Activated T-cell treated with anti-CD3 and anti-CD28 coated beads for 1 hour (primary cell): ENCODE results near the gene STRAP.
"Not testable (repeated sequence)": the region's sequence is repeated elsewhere in the genome, so short reads cannot be mapped to it uniquely, and the experiment has no call there.

Source experiments
- DNase-seq: peaks from one replicate; pipeline ENCODE4 v3.0.0-alpha.2; 2020; ENCODE audit warnings: low read depth

Gene STRAP

GRCh38 chr12:15924956-15925355 is 42.8 kb downstream of the STRAP start:
- DNase-seq = no peak

DNA sequence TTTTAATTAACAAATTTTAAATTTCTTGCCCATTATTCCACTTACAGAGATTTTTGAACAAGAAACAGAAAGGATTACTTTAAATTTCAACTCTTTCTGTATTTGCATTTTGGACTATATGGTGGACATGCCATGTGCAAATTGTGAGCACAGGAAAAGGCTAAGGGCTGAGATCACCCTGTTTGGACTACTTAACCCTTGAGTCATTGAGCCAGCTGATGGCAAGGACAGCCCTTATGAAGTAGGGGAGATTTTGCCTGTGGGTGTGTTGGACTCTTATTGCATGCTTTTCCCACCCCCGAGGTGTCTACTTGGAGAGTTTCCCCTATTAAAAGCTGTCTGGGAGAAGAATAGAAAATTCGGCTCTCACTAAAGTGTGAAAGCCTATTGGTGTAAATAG is 46.2 kb downstream of the STRAP start:
- DNase-seq = no peak

DNA sequence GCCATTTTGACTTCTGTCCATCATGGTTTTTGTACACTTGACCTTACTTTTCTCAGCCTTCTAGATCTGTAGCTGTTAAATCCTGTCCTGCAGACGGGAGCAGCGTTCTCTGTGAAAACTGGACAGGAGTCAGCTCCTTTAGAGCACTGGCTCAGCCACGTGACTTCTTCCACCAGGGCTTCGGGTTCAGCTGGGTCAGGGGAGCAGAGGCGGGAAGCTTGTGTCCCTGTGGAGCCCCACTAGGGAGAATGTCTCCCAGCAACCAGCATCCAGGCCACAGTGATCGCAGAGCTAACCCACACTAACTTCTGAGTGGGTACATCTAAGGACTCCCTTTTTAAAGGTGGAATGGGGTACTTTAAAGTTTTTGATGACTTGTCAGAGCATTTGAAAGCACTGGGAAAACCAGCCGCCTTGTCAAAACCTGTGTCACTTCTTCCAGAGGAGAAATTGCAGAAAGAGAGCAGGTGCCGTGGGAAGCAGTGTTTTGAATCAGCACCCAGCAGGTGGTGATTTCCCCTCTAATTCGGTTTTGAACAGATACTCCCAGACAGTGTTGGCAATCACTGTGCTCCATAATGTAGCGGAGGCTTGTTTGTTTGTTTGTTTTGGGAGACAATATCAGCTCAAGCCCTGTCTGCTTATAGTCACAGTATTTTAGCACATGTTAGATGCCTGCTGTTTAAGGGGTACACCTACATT is 46.8 kb downstream of the STRAP start:
- DNase-seq = no peak

- DNase-seq = no peak
These were observed 49.4 kb downstream of the STRAP start for GRCh38 chr12:15931590-15932053.

DNA sequence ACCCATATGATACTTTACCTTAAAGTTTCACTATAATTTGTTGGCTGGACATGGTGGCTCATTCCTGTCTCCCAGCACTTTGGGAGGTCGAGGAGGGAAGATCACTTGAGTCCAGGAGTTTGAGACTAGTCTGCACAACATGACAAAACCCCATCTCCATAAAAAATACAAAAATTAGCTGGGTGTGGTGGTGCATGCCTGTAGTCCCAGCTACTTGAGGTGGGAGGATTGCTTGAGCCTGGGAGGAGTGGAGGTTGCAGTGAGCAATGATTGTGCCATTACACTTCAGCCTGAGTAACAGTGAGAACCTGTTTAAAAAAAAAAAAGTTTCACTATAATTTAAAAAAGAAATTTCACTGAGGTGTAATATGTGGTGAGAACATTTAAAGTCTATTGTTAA is 50.1 kb downstream of the STRAP start:
- DNase-seq = no peak

GRCh38 chr12:15932971-15933370 is 50.8 kb downstream of the STRAP start:
- no peak for DNase-seq

- no peak for DNase-seq
These were observed 51.6 kb downstream of the STRAP start for GRCh38 chr12:15933751-15934150.

DNA sequence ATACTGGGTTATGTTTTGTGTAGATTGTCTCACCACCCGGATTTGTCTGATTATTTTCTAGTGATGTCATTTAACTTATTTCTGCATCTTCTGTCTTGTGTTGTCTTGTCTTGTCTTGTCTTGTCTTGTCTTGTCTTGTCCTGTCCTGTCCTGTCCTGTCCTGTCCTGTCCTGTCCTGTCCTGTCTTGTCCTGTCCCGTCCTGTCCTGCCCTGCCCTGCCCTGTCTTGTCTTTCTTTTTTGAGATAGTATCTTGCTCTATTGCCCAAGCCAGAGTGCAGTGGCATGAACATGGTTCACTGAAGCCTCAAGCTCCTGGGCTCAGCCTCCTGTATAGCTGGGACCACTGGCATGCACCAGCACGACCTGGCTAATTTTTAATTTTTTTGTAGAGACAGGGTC is 54.6 kb downstream of the STRAP start:
- no peak for DNase-seq

DNA sequence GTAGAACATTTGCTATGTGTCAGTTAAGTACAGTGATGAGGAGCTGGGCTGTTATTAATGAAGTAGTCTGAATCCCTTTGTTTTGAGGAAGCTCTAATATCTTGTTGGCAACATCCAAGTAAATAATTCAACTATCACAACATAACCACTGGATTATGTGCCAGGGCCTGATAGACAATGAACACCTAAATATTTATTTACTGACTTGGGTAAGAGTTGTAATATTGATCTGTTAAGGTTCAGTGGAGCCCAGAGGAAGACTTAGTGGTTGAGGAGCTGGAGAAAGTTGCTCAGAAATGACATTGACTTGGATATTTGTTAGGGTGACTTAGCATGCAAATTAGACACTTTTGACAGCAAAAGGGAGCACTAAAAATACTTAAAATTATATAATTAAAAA is 55.7 kb downstream of the STRAP start:
- no peak for DNase-seq

DNA sequence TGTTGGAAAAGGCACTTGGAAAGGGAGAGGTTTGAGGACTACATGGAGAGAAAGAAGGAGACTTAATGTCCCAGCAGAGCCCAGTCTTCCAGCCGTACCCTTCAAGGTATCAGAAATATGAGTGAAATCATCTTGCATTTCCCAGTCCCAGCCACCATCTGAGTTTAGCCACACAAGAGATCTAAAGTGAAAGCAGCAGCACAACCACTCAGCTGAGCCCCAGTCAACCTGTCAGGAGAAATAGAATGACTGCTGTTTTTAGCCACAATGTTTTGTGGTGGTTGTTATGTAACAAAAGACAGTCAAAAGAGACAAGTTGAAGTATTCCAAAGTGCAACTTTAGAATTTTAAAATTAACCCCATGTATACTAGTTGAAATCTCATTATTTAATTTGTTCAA is 56.9 kb downstream of the STRAP start:
- DNase-seq = no peak

- no peak for DNase-seq
These were observed 60.3 kb downstream of the STRAP start for GRCh38 chr12:15942475-15942874.

GRCh38 chr12:15943519-15943918 is 61.3 kb downstream of the STRAP start:
- DNase-seq = not testable (repeated sequence)

- not testable (repeated sequence) for DNase-seq
These were observed 66.3 kb downstream of the STRAP start for GRCh38 chr12:15948461-15948860.
